Measurements from ENCODE around the gene TOB1.
"Not testable (repeated sequence)": the region's sequence is repeated elsewhere in the genome, so short reads cannot be mapped to it uniquely, and the experiment has no call there.

DNA sequence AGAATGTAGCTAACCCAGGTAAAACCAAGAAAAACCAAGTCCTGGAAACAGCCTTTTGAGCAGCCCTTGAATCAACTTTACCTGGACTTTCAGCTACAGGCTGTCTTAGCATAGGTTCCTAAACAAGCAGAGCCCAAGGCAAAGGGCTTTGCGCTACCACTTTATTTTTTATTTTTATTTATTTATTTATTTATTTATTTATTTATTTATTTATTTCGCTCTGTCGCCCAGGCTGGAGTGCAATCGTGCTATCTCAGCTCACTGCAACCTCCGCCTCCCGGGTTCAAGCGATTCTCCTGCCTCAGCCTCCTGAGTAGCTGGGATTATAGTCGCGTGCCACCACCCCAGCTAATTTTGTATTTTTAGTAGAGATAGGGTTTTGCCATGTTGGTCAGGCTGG, 10.9 kb upstream of the TOB1 start:
- TF ChIP-seq, protein P1, sequence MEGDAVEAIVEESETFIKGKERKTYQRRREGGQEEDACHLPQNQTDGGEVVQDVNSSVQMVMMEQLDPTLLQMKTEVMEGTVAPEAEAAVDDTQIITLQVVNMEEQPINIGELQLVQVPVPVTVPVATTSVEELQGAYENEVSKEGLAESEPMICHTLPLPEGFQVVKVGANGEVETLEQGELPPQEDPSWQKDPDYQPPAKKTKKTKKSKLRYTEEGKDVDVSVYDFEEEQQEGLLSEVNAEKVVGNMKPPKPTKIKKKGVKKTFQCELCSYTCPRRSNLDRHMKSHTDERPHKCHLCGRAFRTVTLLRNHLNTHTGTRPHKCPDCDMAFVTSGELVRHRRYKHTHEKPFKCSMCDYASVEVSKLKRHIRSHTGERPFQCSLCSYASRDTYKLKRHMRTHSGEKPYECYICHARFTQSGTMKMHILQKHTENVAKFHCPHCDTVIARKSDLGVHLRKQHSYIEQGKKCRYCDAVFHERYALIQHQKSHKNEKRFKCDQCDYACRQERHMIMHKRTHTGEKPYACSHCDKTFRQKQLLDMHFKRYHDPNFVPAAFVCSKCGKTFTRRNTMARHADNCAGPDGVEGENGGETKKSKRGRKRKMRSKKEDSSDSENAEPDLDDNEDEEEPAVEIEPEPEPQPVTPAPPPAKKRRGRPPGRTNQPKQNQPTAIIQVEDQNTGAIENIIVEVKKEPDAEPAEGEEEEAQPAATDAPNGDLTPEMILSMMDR (IDR thresholded peaks at IDR 0.05): not testable (repeated sequence)
- TF ChIP-seq POLR2A (IDR thresholded peaks at IDR 0.05): not testable (repeated sequence)
